Fibroblast of villous mesenchyme (primary cell): Measurements from ENCODE around the gene CCDC148. TPM values are rescaled to one million over a fixed set of nuclear protein-coding genes. Genes with fewer than 3 reads are reported as not detected.

Experiments used
- DNase-seq: peaks from one replicate; pipeline ENCODE4 v3.0.0-alpha.2; 2010; ENCODE audit warnings: low read depth
- H3K4me3 ChIP-seq: 2 replicates; pipeline ENCODE4 v1.5.1; 2011; ENCODE audit warnings: low read depth, mild to moderate bottlenecking, low read length
- small RNA-seq: library from RNA; depleted of rRNA; stranded (forward); fragments of <200 nt; gene quantifications from one replicate; pipeline ENCODE3, GENCODE V24; 2012
- total RNA-seq: library from RNA; depleted of rRNA; stranded (reverse); fragments of >200 nt; gene quantifications from 2 replicates; pipeline ENCODE4 v1.2.3, GENCODE V29; 2012
- TF ChIP-seq, protein P1 (sequence below): IDR thresholded peaks from 2 replicates; pipeline ENCODE4 v1.5.1; 2012; ENCODE audit warnings: low read depth, mild to moderate bottlenecking, low read length; ENCODE audit not compliant: insufficient read depth

The CCDC148 gene
- total RNA-seq, 1 donor: 2.6 TPM

- DNase-seq: no peak
- no peak overlapping the region for H3K4me3 ChIP-seq
- TF ChIP-seq, protein P1, sequence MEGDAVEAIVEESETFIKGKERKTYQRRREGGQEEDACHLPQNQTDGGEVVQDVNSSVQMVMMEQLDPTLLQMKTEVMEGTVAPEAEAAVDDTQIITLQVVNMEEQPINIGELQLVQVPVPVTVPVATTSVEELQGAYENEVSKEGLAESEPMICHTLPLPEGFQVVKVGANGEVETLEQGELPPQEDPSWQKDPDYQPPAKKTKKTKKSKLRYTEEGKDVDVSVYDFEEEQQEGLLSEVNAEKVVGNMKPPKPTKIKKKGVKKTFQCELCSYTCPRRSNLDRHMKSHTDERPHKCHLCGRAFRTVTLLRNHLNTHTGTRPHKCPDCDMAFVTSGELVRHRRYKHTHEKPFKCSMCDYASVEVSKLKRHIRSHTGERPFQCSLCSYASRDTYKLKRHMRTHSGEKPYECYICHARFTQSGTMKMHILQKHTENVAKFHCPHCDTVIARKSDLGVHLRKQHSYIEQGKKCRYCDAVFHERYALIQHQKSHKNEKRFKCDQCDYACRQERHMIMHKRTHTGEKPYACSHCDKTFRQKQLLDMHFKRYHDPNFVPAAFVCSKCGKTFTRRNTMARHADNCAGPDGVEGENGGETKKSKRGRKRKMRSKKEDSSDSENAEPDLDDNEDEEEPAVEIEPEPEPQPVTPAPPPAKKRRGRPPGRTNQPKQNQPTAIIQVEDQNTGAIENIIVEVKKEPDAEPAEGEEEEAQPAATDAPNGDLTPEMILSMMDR: no peak
Measured at GRCh38 chr2:158127380-158127804, 329.2 kb downstream of the CCDC148 start.

DNA sequence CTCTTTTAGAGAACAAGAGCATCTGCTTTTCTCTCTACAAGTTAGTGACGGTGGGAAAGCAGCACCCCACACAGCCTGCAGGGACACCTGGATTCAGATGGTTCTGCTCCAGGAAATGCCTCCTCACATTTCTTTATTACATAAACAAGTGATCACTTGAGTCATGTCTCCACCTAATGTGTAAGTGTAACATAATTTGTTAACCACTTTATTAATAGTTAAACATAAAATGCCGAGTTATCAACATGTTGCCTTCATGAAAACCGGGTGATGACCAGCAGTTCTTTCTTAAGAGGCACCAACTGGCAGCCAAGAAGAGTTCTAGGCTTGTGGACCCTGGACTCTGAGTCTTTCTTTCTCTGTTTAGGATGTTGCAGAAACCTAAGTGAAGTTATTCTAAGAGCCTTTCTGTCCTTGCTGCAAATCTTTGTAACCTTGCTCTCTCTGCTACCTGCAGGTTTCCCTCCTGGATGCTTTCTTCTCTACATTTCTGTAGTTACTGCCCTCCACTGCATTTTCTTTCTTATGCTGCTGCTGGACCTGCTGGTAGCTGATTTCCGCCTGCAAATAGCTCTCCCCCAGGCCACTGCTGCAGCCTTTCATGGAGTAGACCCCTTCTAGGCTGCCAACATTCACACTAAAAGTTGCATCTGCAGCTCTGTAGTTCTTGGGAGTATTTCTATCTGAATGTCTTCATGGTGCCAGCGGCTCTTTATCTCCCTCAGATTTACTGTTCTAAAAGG is 330.6 kb downstream of the CCDC148 start:
- TF ChIP-seq, protein P1: no peak
- no peak for DNase-seq
- H3K4me3 ChIP-seq: no peak overlapping the region

- no peak for DNase-seq
- TF ChIP-seq, protein P1: no peak
- H3K4me3 ChIP-seq: no peak overlapping the region
Measured at GRCh38 chr2:158124896-158125295, 331.7 kb downstream of the CCDC148 start.

Small RNAs within 50 kb of the gene (small RNA-seq; reads per million reads assigned to genes)
- gene RN7SL393P: not detected

Other genes starting within 250 kb of the CCDC148 start
- gene PKP4, start 199 bp upstream of the CCDC148 start, total RNA-seq: 29.3 and 62.2 TPM in 2 replicates